Fibroblast of lung (primary cell): ENCODE data around the gene ARMC8.

Experiments
- CTCF ChIP-seq, 2 donors: IDR thresholded peaks in 1 of 2; conservative IDR thresholded peaks in 1 of 2; 1 replicate in 1 of 2; 2 replicates in 1 of 2; pipeline ENCODE4 v1.5.1; 2011 to 2012; ENCODE audit warnings: low read length in 2 of 2, control low read depth in 1 of 2, inconsistent platforms in 1 of 2, low read depth in 1 of 2, mild to moderate bottlenecking in 1 of 2
- EZH2 ChIP-seq: IDR thresholded peaks from 2 replicates; pipeline ENCODE4 v1.5.1; 2012; ENCODE audit warnings: low read length, control low read depth, mild to moderate bottlenecking; ENCODE audit errors: missing control alignments

GRCh38 chr3:138344754-138345153, 157.7 kb downstream of the ARMC8 start:
- TF ChIP-seq CTCF (conservative IDR thresholded peaks at IDR 0.05 in 1 of 2, IDR thresholded peaks at IDR 0.05 in 1 of 2; ENCODE audit: low read depth in 1 of 2, low read length in 2 of 2) (no peak), EZH2 (no peak)
